IMR-90 (cell line): ENCODE measurements around the gene ACACA. TPM values are rescaled to one million over a fixed set of nuclear protein-coding genes. Genes with fewer than 3 reads are reported as not detected.

ENCODE experiments used
- ATAC-seq: fragments of 200-7000 bp; cut with Tn5 transposase; 2 replicates; pipeline ENCODE4 v1.9.1; 2020; ENCODE audit warnings: low read depth, mild to moderate bottlenecking, moderate library complexity
- BruUV-seq: library from RNA; stranded (reverse); fragments of 400-500 nt; replicated peaks from 2 replicates; lab custom pipeline; 2021; lab: Mats Ljungman, UMichigan
- CTCF ChIA-PET: fragments of 300-600 bp; formaldehyde crosslinking; extraction: SDS; loops from one replicate; lab custom pipeline; 2021; ENCODE audit warnings: antibody characterized with exemption; lab: Yijun Ruan, JAX
- POLR2A ChIA-PET: fragments of 300-600 bp; sonication (Branson Sonifier 250); formaldehyde crosslinking; loops from one replicate; lab custom pipeline; 2022; ENCODE audit warnings: antibody characterized with exemption; ENCODE audit not compliant: unreplicated experiment; lab: Charles Lee
- DNase-seq: peaks from one replicate; pipeline ENCODE4 v3.0.0; 2013
- H2AFZ ChIP-seq: replicated peaks from 2 replicates; pipeline ENCODE3; 2013; ENCODE audit warnings: low read length, mild to moderate bottlenecking; ENCODE audit not compliant: poor library complexity
- H2AK5ac ChIP-seq: 2 replicates; pipeline ENCODE4 v1.6.1; 2013; ENCODE audit warnings: low read depth, low read length, inconsistent platforms
- H2AK9ac ChIP-seq: replicated peaks from 2 replicates; pipeline ENCODE3; 2013; ENCODE audit warnings: mild to moderate bottlenecking, low read depth, low read length, moderate library complexity; ENCODE audit not compliant: poor library complexity
- H2BK120ac ChIP-seq: 2 replicates; pipeline ENCODE4 v1.6.1; 2013; ENCODE audit warnings: low read depth, low read length, inconsistent platforms
- H2BK15ac ChIP-seq: 3 replicates; pipeline ENCODE4 v1.6.1; 2013; ENCODE audit warnings: low read depth, low read length, inconsistent platforms
- H2BK20ac ChIP-seq: 2 replicates; pipeline ENCODE4 v1.6.1; 2013; ENCODE audit warnings: low read depth, mild to moderate bottlenecking, inconsistent platforms, low read length, moderate library complexity
- H2BK5ac ChIP-seq: 2 replicates; pipeline ENCODE4 v1.6.1; 2013; ENCODE audit warnings: mild to moderate bottlenecking, low read depth, low read length, inconsistent platforms; ENCODE audit not compliant: poor library complexity, severe bottlenecking
- H3K14ac ChIP-seq: replicated peaks from 2 replicates; pipeline ENCODE4 v1.6.1; 2013; ENCODE audit warnings: low read depth, low read length, inconsistent platforms
- H3K18ac ChIP-seq: 2 replicates; pipeline ENCODE4 v1.6.1; 2013; ENCODE audit warnings: low read depth, low read length, control low read depth
- H3K23ac ChIP-seq: 2 replicates; pipeline ENCODE4 v1.6.1; 2013; ENCODE audit warnings: low read depth, low read length, inconsistent platforms
- H3K27ac ChIP-seq: 2 replicates; pipeline ENCODE4 v1.5.1; 2013; ENCODE audit warnings: mild to moderate bottlenecking, control low read depth, low read length; ENCODE audit not compliant: insufficient read depth
- H3K27me3 ChIP-seq: 2 replicates; pipeline ENCODE4 v1.6.1; 2013; ENCODE audit warnings: low read length; ENCODE audit not compliant: control insufficient read depth, insufficient read depth
- H3K36me3 ChIP-seq: 2 replicates; pipeline ENCODE4 v1.6.1; 2013; ENCODE audit warnings: low read length, mixed read lengths; ENCODE audit not compliant: control insufficient read depth, insufficient read depth
- H3K4ac ChIP-seq: 2 replicates; pipeline ENCODE4 v1.6.1; 2013; ENCODE audit warnings: low read depth, low read length, inconsistent platforms
- H3K4me1 ChIP-seq: 2 replicates; pipeline ENCODE4 v1.6.1; 2013; ENCODE audit warnings: low read length, mixed read lengths; ENCODE audit not compliant: control insufficient read depth, insufficient read depth
- H3K4me2 ChIP-seq: 2 replicates; pipeline ENCODE4 v1.6.1; 2013; ENCODE audit warnings: low read depth, mild to moderate bottlenecking, control low read depth, low read length, moderate library complexity
- H3K4me3 ChIP-seq: 2 replicates; pipeline ENCODE4 v1.5.1; 2013; ENCODE audit warnings: low read depth, mild to moderate bottlenecking, control low read depth, low read length, moderate library complexity; ENCODE audit not compliant: insufficient read depth
- H3K56ac ChIP-seq: 2 replicates; pipeline ENCODE4 v1.6.1; 2013; ENCODE audit warnings: low read length, inconsistent platforms; ENCODE audit not compliant: insufficient read depth; ENCODE audit errors: extremely low read depth
- H3K79me1 ChIP-seq, 2 experiments: 2 replicates each; pipeline ENCODE4 v1.6.1; 2013; ENCODE audit warnings: low read length in 2 of 2, inconsistent platforms in 1 of 2, low read depth in 1 of 2
- H3K9ac ChIP-seq: 2 replicates; pipeline ENCODE4 v1.6.1; 2013; ENCODE audit warnings: low read depth, low read length, control low read depth
- H3K9me1 ChIP-seq: 2 replicates; pipeline ENCODE4 v1.6.1; 2013; ENCODE audit warnings: low read length, inconsistent platforms; ENCODE audit not compliant: insufficient read depth
- H3K9me3 ChIP-seq: 2 replicates; pipeline ENCODE4 v1.6.1; 2013; ENCODE audit warnings: low read length; ENCODE audit not compliant: control insufficient read depth, insufficient read depth
- H4K20me1 ChIP-seq: 2 replicates; pipeline ENCODE4 v1.6.1; 2013; ENCODE audit warnings: low read length, inconsistent platforms; ENCODE audit not compliant: insufficient read depth
- H4K5ac ChIP-seq: 2 replicates; pipeline ENCODE4 v1.6.1; 2013; ENCODE audit warnings: mild to moderate bottlenecking, low read depth, low read length, control low read depth
- H4K8ac ChIP-seq, 2 experiments: 2 replicates each; pipeline ENCODE4 v1.6.1; 2013; ENCODE audit warnings: low read depth in 2 of 2, low read length in 2 of 2, control low read depth in 1 of 2, inconsistent platforms in 1 of 2
- H4K91ac ChIP-seq: 2 replicates; pipeline ENCODE4 v1.6.1; 2013; ENCODE audit warnings: low read depth, low read length, inconsistent platforms; ENCODE audit not compliant: insufficient read depth
- BHLHE40 ChIP-seq: fragments of 150-350 bp; IDR thresholded peaks from 2 replicates; pipeline ENCODE4 v1.6.1; 2016; ENCODE audit warnings: mild to moderate bottlenecking, low read depth, low read length
- CHD1 ChIP-seq: IDR thresholded peaks from 2 replicates; pipeline ENCODE4 v1.6.1; 2012; ENCODE audit warnings: low read depth, low read length, improper control_type of control experiment
- CTCF ChIP-seq: conservative IDR thresholded peaks from 2 replicates; pipeline ENCODE4 v1.5.1; 2012; ENCODE audit warnings: mild to moderate bottlenecking, low read depth, low read length, improper control_type of control experiment
- ELK1 ChIP-seq: fragments of 150-350 bp; IDR thresholded peaks from 2 replicates; pipeline ENCODE4 v1.6.1; 2016; ENCODE audit warnings: low read depth, mild to moderate bottlenecking, low read length, moderate library complexity, borderline replicate concordance
- FOS ChIP-seq: fragments of 150-350 bp; IDR thresholded peaks from 2 replicates; pipeline ENCODE4 v1.6.1; 2016; ENCODE audit warnings: low read depth, low read length
- MAFK ChIP-seq: IDR thresholded peaks from 2 replicates; pipeline ENCODE4 v1.6.1; 2012; ENCODE audit warnings: low read depth, low read length, improper control_type of control experiment
- MAZ ChIP-seq: IDR thresholded peaks from 2 replicates; pipeline ENCODE4 v1.6.1; 2012; ENCODE audit warnings: low read depth, mild to moderate bottlenecking, low read length, improper control_type of control experiment, moderate library complexity, borderline replicate concordance
- MXI1 ChIP-seq: IDR thresholded peaks from 2 replicates; pipeline ENCODE4 v1.6.1; 2012; ENCODE audit warnings: low read depth, mild to moderate bottlenecking, low read length, moderate library complexity, borderline replicate concordance
- POLR2A ChIP-seq: IDR thresholded peaks from 2 replicates; pipeline ENCODE4 v1.6.1; 2012; ENCODE audit warnings: mild to moderate bottlenecking, low read depth, low read length
- RAD21 ChIP-seq: IDR thresholded peaks from 2 replicates; pipeline ENCODE4 v1.6.1; 2012; ENCODE audit warnings: low read length, improper control_type of control experiment
- RCOR1 ChIP-seq: IDR thresholded peaks from 2 replicates; pipeline ENCODE4 v1.6.1; 2012; ENCODE audit warnings: mild to moderate bottlenecking, low read length, improper control_type of control experiment; ENCODE audit not compliant: insufficient replicate concordance
- SMC3 ChIP-seq: fragments of 150-350 bp; IDR thresholded peaks from 2 replicates; pipeline ENCODE4 v1.6.1; 2016; ENCODE audit warnings: low read depth, mild to moderate bottlenecking, antibody characterized with exemption, low read length, moderate library complexity
- WGBS, 2 experiments: methylation state at CpG; one replicate each; pipeline versions ENCODE4 v1.1.5 to v1.1.7; 2013; ENCODE audit warnings: missing lambda C conversion rate in 2 of 2; ENCODE audit not compliant: insufficient read length in 1 of 2; ENCODE audit errors: extremely low coverage in 2 of 2; 5-methylcytosine and 5-hydroxymethylcytosine counted together
- dilution Hi-C: fragments of 300-500 bp; cut with HindIII; formaldehyde crosslinking; loops from one replicate; pipeline ENCODE4 v1.14.3; 2018; ENCODE audit warnings: low sequenced_read_pairs; ENCODE audit not compliant: unreplicated experiment
- in situ Hi-C: fragments of 300-500 bp; cut with MboI; formaldehyde crosslinking; loops from 3 replicates; pipeline ENCODE4 v1.14.3; 2019; ENCODE audit warnings: low sequenced_read_pairs, inconsistent platforms, mixed read lengths
- intact Hi-C: fragments of 100-400 bp; cut with micrococcal nuclease; formaldehyde crosslinking; loops from 2 replicates; pipeline ENCODE4 v1.10.0; 2022
- polyA plus RNA-seq, 3 experiments: library from polyadenylated mRNA; depleted of rRNA; stranded (reverse); fragments of >200 nt; gene quantifications; 2 replicates each; pipeline ENCODE4 v1.2.3, GENCODE V29; 2012; ENCODE audit warnings: low replicate concordance in 1 of 3
- total RNA-seq: library from RNA; depleted of rRNA; stranded (reverse); fragments of >200 nt; gene quantifications from 2 replicates; pipeline ENCODE4 v1.2.3, GENCODE V29; 2012

The ACACA gene
- total and polyA plus RNA-seq, 2 of the 4 experiments (the other 2 are of a cell fraction), result 21.3 to 39.1 TPM

DNA sequence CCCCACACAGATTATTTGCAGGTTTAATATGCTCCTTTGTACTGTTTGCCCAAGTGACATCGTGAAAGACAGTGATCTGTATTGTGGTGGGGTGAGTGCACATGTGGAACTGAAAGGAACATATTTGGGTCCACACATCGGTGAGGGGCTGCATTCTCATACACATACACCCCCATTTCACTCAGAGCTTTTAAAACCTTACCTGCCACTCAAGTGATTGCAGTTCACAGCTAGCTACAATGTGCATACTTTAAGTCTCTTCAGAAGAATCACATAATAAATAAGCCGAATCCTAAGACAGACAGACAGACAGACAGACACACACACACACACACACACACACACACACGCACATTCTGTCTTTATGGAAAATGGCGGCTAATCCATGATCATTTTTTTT lies 355.3 kb downstream of the ACACA start:
- no TSS peak for BruUV-seq
- H4K8ac ChIP-seq, result no peak overlapping the region
- no peak overlapping the region for H3K27ac ChIP-seq
- intact Hi-C loops, result no loop called here
- dilution Hi-C loops, result loop anchor here (25.0 kb wide), 1 partner anchor 414 kb away; no protein-coding TSS in a partner anchor
- H2BK5ac ChIP-seq, result no peak overlapping the region
- no peak overlapping the region for H2BK15ac ChIP-seq
- no peaks in the 10 kb centered on the region; the same call in 1 of the 2 replicates for H3K9me1 ChIP-seq
- H3K27me3 ChIP-seq, result no peaks in the 10 kb centered on the region
- H3K18ac ChIP-seq, result no peak overlapping the region
- H2BK120ac ChIP-seq, result no peak overlapping the region
- H4K20me1 ChIP-seq, result peaks cover 3% of the 10 kb centered on the region; the same call in 1 of the 2 replicates
- no peak overlapping the region for H2BK20ac ChIP-seq
- H3K23ac ChIP-seq, result no peak overlapping the region
- ChIA-PET POLR2A (no interaction called here), CTCF (interaction anchor here (0.6 kb wide), 1 partner anchor 94 kb away, joined by 5 read pairs; no protein-coding TSS in a partner anchor)
- no peak overlapping the region for H3K4ac ChIP-seq
- H3K14ac ChIP-seq, result no peak overlapping the region
- DNase-seq, result no peak
- no peak for ATAC-seq
- H4K5ac ChIP-seq, result no peak overlapping the region
- H3K4me2 ChIP-seq, result no peak overlapping the region
- no peak overlapping the region for H2AK9ac ChIP-seq
- WGBS, 2 experiments, result no CpG with 5 or more reads among the region's 5 CpGs
- no peaks in the 10 kb centered on the region; the same call in 1 of the 2 replicates for H3K4me1 ChIP-seq
- no peak overlapping the region for H2AK5ac ChIP-seq
- H2AFZ ChIP-seq, result no peak overlapping the region
- H3K4me3 ChIP-seq, result no peak overlapping the region
- TF ChIP-seq RCOR1 (no peak), MAFK (no peak), POLR2A (no peak), CHD1 (no peak), BHLHE40 (no peak), MXI1 (no peak), MAZ (no peak), ELK1 (no peak), FOS (no peak), CTCF (no peak), RAD21 (no peak), SMC3 (no peak)
- H3K9me3 ChIP-seq, result no peaks in the 10 kb centered on the region
- no peaks in the 10 kb centered on the region; a peak in 1 of 4 replicates for H3K79me1 ChIP-seq
- in situ Hi-C loops, result no loop called here
- peaks cover 7% of the 10 kb centered on the region; the same call in 1 of the 2 replicates for H3K36me3 ChIP-seq
- H3K9ac ChIP-seq, result no peak overlapping the region
- no peak overlapping the region for H3K56ac ChIP-seq
- no peak overlapping the region for H4K91ac ChIP-seq
